OCI-LY1 (cell line): Measurements from ENCODE around the gene FNBP1.
"Not testable (repeated sequence)": the region's sequence is repeated elsewhere in the genome, so short reads cannot be mapped to it uniquely, and the experiment has no call there.

Experiments
- H2AFZ ChIP-seq: fragments of 200-600 bp; sonication (generic), shearing (Covaris generic); 2 replicates; pipeline ENCODE4 v1.6.0; 2014; ENCODE audit warnings: antibody characterized with exemption, mild to moderate bottlenecking, low read length
- H3F3A ChIP-seq: fragments of 200-600 bp; sonication (generic), shearing (Covaris generic); 2 replicates; pipeline ENCODE4 v1.6.0; 2014; ENCODE audit warnings: mild to moderate bottlenecking, antibody characterized with exemption, low read length, moderate library complexity; ENCODE audit not compliant: insufficient read depth
- H3K27ac ChIP-seq: fragments of 200-600 bp; sonication (generic); 2 replicates; pipeline ENCODE4 v1.5.1; 2014; ENCODE audit warnings: low read length, mixed run types, mild to moderate bottlenecking, low read depth; ENCODE audit not compliant: poor library complexity, severe bottlenecking
- H3K27me3 ChIP-seq: fragments of 200-600 bp; sonication (generic); 2 replicates; pipeline ENCODE4 v1.6.0; 2014; ENCODE audit warnings: antibody characterized with exemption, mild to moderate bottlenecking, low read length, moderate library complexity; ENCODE audit not compliant: insufficient read depth
- H3K36me3 ChIP-seq: fragments of 200-600 bp; sonication (generic); 2 replicates; pipeline ENCODE4 v1.6.1; 2014; ENCODE audit warnings: mild to moderate bottlenecking, antibody characterized with exemption, low read length, moderate library complexity, mixed read lengths; ENCODE audit not compliant: insufficient read depth
- H3K4me1 ChIP-seq: fragments of 200-600 bp; sonication (generic); 2 replicates; pipeline ENCODE4 v1.5.1; 2014; ENCODE audit warnings: mild to moderate bottlenecking, low read length, moderate library complexity; ENCODE audit not compliant: insufficient read depth, severe bottlenecking
- H3K4me2 ChIP-seq: fragments of 200-600 bp; sonication (generic), shearing (Covaris generic); 2 replicates; pipeline ENCODE4 v1.6.1; 2014; ENCODE audit warnings: low read length
- H3K4me3 ChIP-seq: fragments of 200-600 bp; sonication (generic); 2 replicates; pipeline ENCODE4 v1.5.1; 2014; ENCODE audit warnings: low read length, low read depth, mild to moderate bottlenecking, mixed read lengths; ENCODE audit not compliant: poor library complexity, severe bottlenecking
- H3K79me2 ChIP-seq: fragments of 200-600 bp; shearing (Covaris generic); 2 replicates; pipeline ENCODE4 v1.6.1; 2016; ENCODE audit warnings: mixed run types, low read length, mixed read lengths; ENCODE audit not compliant: insufficient read depth
- H3K9ac ChIP-seq: fragments of 200-600 bp; sonication (generic), shearing (Covaris generic); 2 replicates; pipeline ENCODE4 v1.6.1; 2014; ENCODE audit warnings: mild to moderate bottlenecking, low read length, mixed read lengths
- H3K9me2 ChIP-seq: fragments of 200-600 bp; sonication (generic), shearing (Covaris generic); 2 replicates; pipeline ENCODE4 v1.6.1; 2014; ENCODE audit warnings: low read depth, mild to moderate bottlenecking, low read length, mixed read lengths
- H3K9me3 ChIP-seq: fragments of 200-600 bp; shearing (Covaris generic); 2 replicates; pipeline ENCODE4 v1.6.1; 2014; ENCODE audit warnings: low read length, mixed read lengths
- H4K20me1 ChIP-seq: fragments of 200-600 bp; sonication (generic), shearing (Covaris generic); 2 replicates; pipeline ENCODE4 v1.6.0; 2016; ENCODE audit warnings: mild to moderate bottlenecking, low read length; ENCODE audit not compliant: insufficient read depth
- CTCF ChIP-seq: fragments of 200-600 bp; sonication (generic), shearing (Covaris generic); IDR thresholded peaks from 2 replicates; pipeline ENCODE4 v1.5.1; 2017; ENCODE audit warnings: mild to moderate bottlenecking, antibody characterized with exemption, low read length, moderate library complexity, mixed read lengths
- EZH2 ChIP-seq: fragments of 200-600 bp; sonication (generic), shearing (Covaris generic); IDR thresholded peaks from 2 replicates; pipeline ENCODE4 v1.8.0; 2017; ENCODE audit warnings: borderline replicate concordance, mixed run types, mild to moderate bottlenecking, antibody characterized with exemption, low read length, moderate library complexity, mixed read lengths

Gene FNBP1

DNA sequence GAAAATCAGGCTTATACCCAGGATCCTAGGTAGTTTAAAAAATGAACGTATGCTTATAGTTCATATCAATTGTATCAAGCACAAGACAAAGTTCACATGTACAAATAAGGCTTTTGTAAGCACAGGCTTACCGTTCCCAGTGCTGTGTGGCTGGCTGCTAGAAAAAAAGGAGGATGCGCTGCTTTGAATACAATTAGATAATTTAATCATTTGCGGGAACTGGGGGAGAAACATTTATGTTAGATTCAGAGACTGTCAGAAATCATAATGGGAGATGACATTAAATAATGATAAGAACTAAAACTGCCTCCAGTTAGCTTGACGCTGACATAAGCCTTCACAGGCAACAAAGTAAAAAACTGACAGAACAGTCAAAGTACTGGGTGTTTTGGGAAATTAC lies 93.2 kb downstream of the FNBP1 start:
- H3K4me2 ChIP-seq: no peak overlapping the region
- no peaks in the 10 kb centered on the region for H3K36me3 ChIP-seq
- no peak overlapping the region for H3K9ac ChIP-seq
- no peaks in the 10 kb centered on the region for H3K9me2 ChIP-seq
- H3K4me1 ChIP-seq: peaks cover 2% of the 10 kb centered on the region
- H4K20me1 ChIP-seq: no peaks in the 10 kb centered on the region
- no peaks in the 10 kb centered on the region for H3K79me2 ChIP-seq
- no peak overlapping the region for H3K4me3 ChIP-seq
- TF ChIP-seq CTCF: no peak
- TF ChIP-seq EZH2: no peak
- H2AFZ ChIP-seq: no peak overlapping the region
- H3K27me3 ChIP-seq: no peaks in the 10 kb centered on the region
- no peak overlapping the region for H3K27ac ChIP-seq
- no peaks in the 10 kb centered on the region for H3F3A ChIP-seq
- H3K9me3 ChIP-seq: no peaks in the 10 kb centered on the region

DNA sequence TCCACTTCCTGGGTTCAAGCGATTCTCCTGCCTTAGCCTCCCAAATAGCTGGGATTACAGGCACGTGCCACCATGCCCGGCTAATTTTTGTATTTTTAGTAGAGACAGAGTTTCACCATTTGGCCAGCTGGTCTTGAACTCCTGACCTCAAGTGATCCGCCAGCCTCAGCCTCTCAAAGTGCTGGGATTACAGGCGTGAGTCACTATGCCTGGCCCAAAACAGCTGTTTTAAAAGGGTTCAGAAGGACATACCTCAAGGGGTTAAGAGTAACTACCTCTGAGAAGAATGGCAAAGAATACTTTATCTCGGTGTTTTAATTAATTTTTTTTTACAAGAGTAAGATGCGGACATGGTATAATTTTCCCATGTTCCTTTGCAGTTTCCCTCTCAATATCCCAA lies 94.4 kb downstream of the FNBP1 start:
- not testable (repeated sequence) for H3F3A ChIP-seq, H3K79me2 ChIP-seq, H3K9me3 ChIP-seq, H3K4me2 ChIP-seq, H3K9me2 ChIP-seq, H3K27ac ChIP-seq, H3K4me3 ChIP-seq, H2AFZ ChIP-seq, H3K27me3 ChIP-seq, H3K4me1 ChIP-seq, H3K9ac ChIP-seq, H3K36me3 ChIP-seq, H4K20me1 ChIP-seq

DNA sequence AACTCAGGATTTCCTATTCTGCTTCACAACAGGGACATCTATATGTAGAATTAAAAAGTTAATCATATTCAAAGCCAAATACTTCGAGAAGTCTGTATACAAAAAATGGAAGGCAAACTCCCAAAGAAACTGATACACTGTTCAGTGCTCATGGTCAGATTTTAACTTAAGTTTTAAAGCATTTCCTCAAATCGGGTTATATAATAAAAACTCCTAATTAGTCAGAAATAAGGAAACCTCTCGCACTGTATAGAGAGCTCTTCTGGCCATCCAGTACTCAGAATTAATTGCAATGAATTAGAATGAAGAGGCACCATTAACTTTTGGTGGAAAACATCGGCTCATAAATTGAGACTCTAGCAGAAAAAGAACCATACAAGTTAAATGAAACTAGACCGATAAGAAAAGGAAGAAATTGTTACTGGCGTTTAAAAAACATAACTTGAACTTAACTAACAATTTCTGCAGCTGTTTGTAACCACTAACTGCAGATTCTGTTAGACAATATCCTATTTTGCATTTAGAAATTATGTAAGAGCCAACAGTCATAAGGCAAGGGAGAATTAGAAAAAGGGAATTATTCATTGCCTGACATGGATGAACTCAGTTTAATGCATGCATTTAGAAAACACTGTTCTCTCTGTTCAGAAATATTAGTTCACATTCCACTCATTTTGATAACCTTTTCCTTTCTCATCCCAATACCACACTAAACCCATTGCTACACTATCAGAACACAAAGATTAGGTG lies 96.6 kb downstream of the FNBP1 start:
- no peaks in the 10 kb centered on the region for H4K20me1 ChIP-seq
- H2AFZ ChIP-seq: no peak overlapping the region
- no peaks in the 10 kb centered on the region; the same call in 1 of the 2 replicates for H3K27me3 ChIP-seq
- no peaks in the 10 kb centered on the region for H3F3A ChIP-seq
- H3K36me3 ChIP-seq: no peaks in the 10 kb centered on the region
- H3K9me3 ChIP-seq: peaks cover 10% of the 10 kb centered on the region
- H3K4me1 ChIP-seq: no peaks in the 10 kb centered on the region
- H3K27ac ChIP-seq: no peak overlapping the region
- no peak overlapping the region for H3K4me2 ChIP-seq
- no peak overlapping the region for H3K9ac ChIP-seq
- H3K79me2 ChIP-seq: no peaks in the 10 kb centered on the region
- no peak overlapping the region for H3K4me3 ChIP-seq
- TF ChIP-seq EZH2 (no peak), CTCF (no peak)
- H3K9me2 ChIP-seq: no peaks in the 10 kb centered on the region

- no peaks in the 10 kb centered on the region for H3K9me2 ChIP-seq
- H2AFZ ChIP-seq: no peak overlapping the region
- H3K36me3 ChIP-seq: no peaks in the 10 kb centered on the region
- peaks cover 12% of the 10 kb centered on the region for H3K9me3 ChIP-seq
- no peaks in the 10 kb centered on the region; the same call in 1 of the 2 replicates for H3K27me3 ChIP-seq
- H3K9ac ChIP-seq: no peak overlapping the region
- no peaks in the 10 kb centered on the region for H3K79me2 ChIP-seq
- no peaks in the 10 kb centered on the region for H3K4me1 ChIP-seq
- no peak for TF ChIP-seq CTCF
- TF ChIP-seq EZH2: no peak
- H3K4me3 ChIP-seq: no peak overlapping the region
- no peaks in the 10 kb centered on the region for H4K20me1 ChIP-seq
- no peaks in the 10 kb centered on the region for H3F3A ChIP-seq
- no peak overlapping the region for H3K4me2 ChIP-seq
- no peak overlapping the region for H3K27ac ChIP-seq
Measured at GRCh38 chr9:129945314-129945713, 97.7 kb downstream of the FNBP1 start.
